Gastroesophageal sphincter (tissue), 4 donors: ENCODE measurements around the gene LLGL2. TPM values are rescaled to one million over a fixed set of nuclear protein-coding genes. Genes with fewer than 3 reads are reported as not detected.

ENCODE experiments used
- ATAC-seq: fragments of 150-250 bp; one replicate; pipeline ENCODE4 v1.9.1; 2016; ENCODE audit warnings: mild to moderate bottlenecking, moderate library complexity
- H3K27ac ChIP-seq, 4 donors: fragments of 200-600 bp; sonication (generic) in 3 of 4; 1 replicate in 3 of 4; 2 replicates in 1 of 4; pipeline ENCODE4 v1.5.1; 2016 to 2019
- H3K27me3 ChIP-seq: fragments of 200-600 bp; sonication (generic); one replicate; pipeline ENCODE4 v1.5.1; 2019
- H3K36me3 ChIP-seq, 2 donors: fragments of 200-600 bp; sonication (generic); one replicate each; pipeline ENCODE4 v1.5.1; 2019; ENCODE audit warnings: control low read depth in 1 of 2
- H3K4me1 ChIP-seq, 3 donors: fragments of 200-600 bp; sonication (generic); 1 replicate in 2 of 3; 2 replicates in 1 of 3; pipeline ENCODE4 v1.5.1; 2016 to 2019; ENCODE audit warnings: control low read depth in 2 of 3
- H3K4me3 ChIP-seq, 2 donors: fragments of 200-600 bp; sonication (generic); one replicate each; pipeline ENCODE4 v1.5.1; 2019; ENCODE audit warnings: mild to moderate bottlenecking in 1 of 2, moderate library complexity in 1 of 2
- H3K9me3 ChIP-seq, 3 donors: fragments of 200-600 bp; sonication (generic); one replicate each; pipeline ENCODE4 v1.5.1; 2017 to 2019; ENCODE audit warnings: control low read depth in 2 of 3
- EP300 ChIP-seq: sonication (generic); formaldehyde crosslinking; IDR thresholded peaks from one replicate; pipeline ENCODE4 v1.6.1; 2017; ENCODE audit warnings: antibody characterized with exemption, mild to moderate bottlenecking
- POLR2A ChIP-seq, 2 donors: fragments of 450-650 bp; IDR thresholded peaks; one replicate each; pipeline ENCODE4 v1.6.1; 2017; ENCODE audit warnings: antibody characterized with exemption in 2 of 2, mild to moderate bottlenecking in 2 of 2, moderate library complexity in 1 of 2
- POLR2AphosphoS5 ChIP-seq: sonication (generic); formaldehyde crosslinking; IDR thresholded peaks from one replicate; pipeline ENCODE4 v1.6.1; 2017; ENCODE audit warnings: antibody characterized with exemption
- WGBS, 2 donors: methylation state at CpG; one replicate each; pipeline ENCODE4 v1.1.5; 2018; ENCODE audit warnings: low coverage in 1 of 2; 5-methylcytosine and 5-hydroxymethylcytosine counted together
- total RNA-seq, 4 donors: library from RNA; depleted of rRNA; stranded (reverse); fragments of >200 nt; gene quantifications; one replicate each; pipeline ENCODE4 v1.1.0, GENCODE V29; 2016
- TF ChIP-seq, protein P1 (sequence below), 4 experiments: fragments of 200-600 bp in 2 of 4; fragments of 450-650 bp in 2 of 4; sonication (generic) in 1 of 4; IDR thresholded peaks; one replicate each; pipeline ENCODE4 v1.5.1; 2017 to 2019; ENCODE audit warnings: antibody characterized with exemption in 4 of 4, mild to moderate bottlenecking in 2 of 4, moderate library complexity in 2 of 4

The LLGL2 gene
- total RNA-seq, 4 donors from 2014 or later: 2.3 to 7.9 (median 5.8) TPM

DNA sequence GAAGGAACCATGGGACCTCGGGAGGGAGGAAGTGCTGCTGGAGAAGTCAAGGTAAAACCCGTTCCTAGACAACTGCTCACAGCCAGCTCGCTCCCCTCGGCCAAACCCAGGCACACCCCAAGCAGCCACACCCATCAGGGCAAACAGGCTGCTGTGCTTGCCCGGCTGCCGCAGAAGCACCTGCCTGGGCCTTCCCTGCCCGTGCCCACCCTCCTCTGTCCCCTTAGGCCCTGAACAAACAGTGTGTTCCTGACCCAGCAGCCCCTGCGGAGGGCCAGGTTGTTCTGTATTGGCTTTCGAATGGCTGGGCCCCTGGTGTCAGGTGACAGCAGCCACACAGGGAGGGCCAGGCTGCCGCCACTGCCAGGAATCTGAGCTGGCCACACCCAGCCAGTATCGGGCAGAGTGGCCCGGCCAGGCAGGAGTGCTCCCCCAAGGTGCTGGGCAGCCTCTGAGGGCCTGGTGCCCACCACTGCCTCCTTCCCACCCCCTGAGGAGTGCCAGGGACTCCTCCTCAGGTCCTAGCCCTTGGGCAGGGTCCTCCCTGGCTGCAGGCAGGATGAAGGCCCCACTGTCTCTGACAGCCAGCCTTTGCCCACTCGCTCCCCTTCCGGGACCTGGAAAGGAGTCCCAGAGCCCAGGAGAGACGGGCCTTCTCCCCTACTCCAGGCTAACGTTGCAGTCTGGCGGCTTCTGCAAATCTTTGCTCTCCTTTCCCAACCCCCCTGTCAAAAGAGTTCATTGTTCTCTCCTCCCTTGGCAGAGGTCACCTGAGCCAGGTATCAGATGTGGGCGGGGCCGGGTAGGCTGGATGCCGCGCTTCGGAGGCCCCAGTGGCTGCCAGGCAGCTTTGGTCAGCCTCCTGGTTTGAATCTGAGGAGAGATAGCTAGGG lies 24.0 kb downstream of the LLGL2 start:
- WGBS, 2 donors: 79% methylated on average over 7 of the region's 22 CpGs; no CpG with 5 or more reads in 1 of the 2 donors
- no peak for ATAC-seq
- Histone ChIP-seq H3K4me1 (peaks cover 0 to 6% (median 0%) of the 10 kb centered on the region in 3 donors), H3K27ac (no peak overlapping the region), H3K27me3 (no peaks in the 10 kb centered on the region), H3K36me3 (no peaks in the 10 kb centered on the region), H3K9me3 (no peaks in the 10 kb centered on the region), H3K4me3 (no peak overlapping the region)
- TF ChIP-seq EP300 (no peak), POLR2AphosphoS5 (no peak), POLR2A (IDR thresholded peaks at IDR 0.05) (no peak)
- TF ChIP-seq, protein P1, sequence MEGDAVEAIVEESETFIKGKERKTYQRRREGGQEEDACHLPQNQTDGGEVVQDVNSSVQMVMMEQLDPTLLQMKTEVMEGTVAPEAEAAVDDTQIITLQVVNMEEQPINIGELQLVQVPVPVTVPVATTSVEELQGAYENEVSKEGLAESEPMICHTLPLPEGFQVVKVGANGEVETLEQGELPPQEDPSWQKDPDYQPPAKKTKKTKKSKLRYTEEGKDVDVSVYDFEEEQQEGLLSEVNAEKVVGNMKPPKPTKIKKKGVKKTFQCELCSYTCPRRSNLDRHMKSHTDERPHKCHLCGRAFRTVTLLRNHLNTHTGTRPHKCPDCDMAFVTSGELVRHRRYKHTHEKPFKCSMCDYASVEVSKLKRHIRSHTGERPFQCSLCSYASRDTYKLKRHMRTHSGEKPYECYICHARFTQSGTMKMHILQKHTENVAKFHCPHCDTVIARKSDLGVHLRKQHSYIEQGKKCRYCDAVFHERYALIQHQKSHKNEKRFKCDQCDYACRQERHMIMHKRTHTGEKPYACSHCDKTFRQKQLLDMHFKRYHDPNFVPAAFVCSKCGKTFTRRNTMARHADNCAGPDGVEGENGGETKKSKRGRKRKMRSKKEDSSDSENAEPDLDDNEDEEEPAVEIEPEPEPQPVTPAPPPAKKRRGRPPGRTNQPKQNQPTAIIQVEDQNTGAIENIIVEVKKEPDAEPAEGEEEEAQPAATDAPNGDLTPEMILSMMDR (IDR thresholded peaks at IDR 0.05): no peak

DNA sequence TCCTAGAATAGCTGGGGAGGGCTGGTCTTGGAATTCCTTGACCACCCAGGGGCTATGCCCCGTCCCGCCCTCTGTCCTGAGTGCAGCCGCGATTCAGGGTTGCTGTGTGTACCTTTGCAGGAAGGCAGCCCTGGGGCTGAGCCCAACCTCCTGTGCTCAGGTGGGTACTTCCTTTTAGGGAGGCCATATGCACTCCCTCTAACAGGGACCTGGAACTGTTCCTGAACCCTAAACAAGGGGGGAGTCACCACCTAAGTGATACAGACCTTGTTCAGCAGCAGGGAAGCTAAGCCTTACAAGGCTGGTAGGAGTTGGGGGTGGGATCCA lies 24.6 kb downstream of the LLGL2 start:
- H3K36me3 ChIP-seq: no peaks in the 10 kb centered on the region
- H3K27me3 ChIP-seq: no peaks in the 10 kb centered on the region
- H3K27ac ChIP-seq: no peak overlapping the region
- no peaks in the 10 kb centered on the region for H3K9me3 ChIP-seq
- WGBS, 2 donors: no CpG with 5 or more reads among the region's 4 CpGs
- peaks cover 0 to 6% (median 0%) of the 10 kb centered on the region in 3 donors for H3K4me1 ChIP-seq
- TF ChIP-seq POLR2AphosphoS5 (no peak), EP300 (no peak), POLR2A (IDR thresholded peaks at IDR 0.05) (no peak)
- TF ChIP-seq, protein P1 (IDR thresholded peaks at IDR 0.05): no peak
- no peak for ATAC-seq
- no peak overlapping the region for H3K4me3 ChIP-seq

DNA sequence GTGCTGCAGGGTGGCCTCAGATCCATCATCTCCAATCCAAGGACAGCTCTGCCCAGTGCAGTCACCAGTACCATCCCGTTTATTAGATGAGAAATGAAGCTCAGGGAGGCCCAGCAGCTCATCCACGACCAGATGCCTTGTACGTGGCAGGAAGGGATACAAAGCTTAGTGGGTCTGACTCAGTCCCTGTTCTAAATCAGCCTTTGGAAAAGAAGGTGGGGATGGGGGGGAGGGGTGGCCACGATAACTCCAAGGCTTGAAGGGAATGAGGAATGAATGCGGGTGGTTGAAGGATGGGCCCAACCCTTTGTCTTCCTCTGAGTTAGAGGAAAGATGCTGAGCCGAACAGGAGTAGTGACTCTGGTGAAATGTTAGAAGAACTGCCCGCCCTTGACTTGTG lies 25.8 kb downstream of the LLGL2 start:
- H3K27me3 ChIP-seq: no peaks in the 10 kb centered on the region
- H3K36me3 ChIP-seq: no peaks in the 10 kb centered on the region
- ATAC-seq: no peak
- H3K4me1 ChIP-seq: peaks cover 0 to 6% (median 0%) of the 10 kb centered on the region in 3 donors
- no peak overlapping the region for H3K4me3 ChIP-seq
- WGBS, 2 donors: 69 to 100% methylated on average over 2 to 3 of the region's 7 CpGs
- no peak overlapping the region for H3K27ac ChIP-seq
- H3K9me3 ChIP-seq: no peaks in the 10 kb centered on the region
- no peak for TF ChIP-seq POLR2A (IDR thresholded peaks at IDR 0.05)

DNA sequence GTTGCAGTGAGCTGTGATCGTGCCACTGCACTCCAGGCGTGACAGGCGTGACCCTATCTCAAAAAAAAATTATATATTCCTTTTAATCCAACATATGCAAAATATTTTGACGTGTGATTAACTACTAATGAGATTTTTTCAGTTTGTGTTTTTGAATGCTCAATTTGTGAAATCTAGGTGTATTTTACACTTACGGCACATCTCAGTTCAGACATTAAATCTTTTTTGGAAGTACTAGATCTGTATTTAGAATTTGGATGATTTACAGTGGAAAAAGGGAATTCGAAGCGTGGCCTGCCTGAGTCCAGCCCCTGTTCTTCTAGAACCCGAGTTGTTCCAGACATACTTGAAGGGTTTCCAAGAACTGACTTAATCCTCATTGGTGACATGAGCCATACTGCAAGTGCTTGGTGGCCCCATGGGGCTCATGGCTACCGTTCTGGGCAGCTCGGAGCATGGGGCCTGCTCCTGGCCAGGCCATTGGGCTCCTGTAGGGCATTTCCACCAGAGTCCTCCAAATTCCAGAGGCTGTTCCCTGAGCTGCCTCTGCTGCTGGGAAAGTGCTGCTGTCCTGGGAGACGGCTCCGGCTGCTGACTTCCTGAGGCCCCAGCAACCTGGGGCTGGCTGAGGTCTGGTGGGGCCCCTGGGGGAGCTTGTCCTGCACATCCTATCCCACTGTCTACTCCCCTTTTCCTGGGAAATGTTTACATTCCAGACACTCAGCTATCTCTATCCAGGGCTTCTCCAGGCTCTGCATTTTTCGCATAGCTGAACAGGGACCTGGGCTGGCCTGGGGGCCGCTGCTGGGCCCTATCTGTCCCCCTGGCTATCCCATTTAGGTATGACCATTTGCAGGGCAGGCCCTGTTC lies 27.2 kb downstream of the LLGL2 start:
- WGBS, 2 donors: 79 to 84% methylated on average over 8 to 9 of the region's 14 CpGs
- Histone ChIP-seq H3K27me3 (no peaks in the 10 kb centered on the region), H3K9me3 (no peaks in the 10 kb centered on the region), H3K27ac (no peak overlapping the region), H3K4me3 (no peak overlapping the region), H3K36me3 (no peaks in the 10 kb centered on the region), H3K4me1 (peaks cover 0 to 12% (median 0%) of the 10 kb centered on the region in 3 donors)
- TF ChIP-seq, protein P1 (IDR thresholded peaks at IDR 0.05): no peak
- TF ChIP-seq POLR2AphosphoS5: no peak
- no peak for TF ChIP-seq POLR2A (IDR thresholded peaks at IDR 0.05)
- TF ChIP-seq EP300: no peak
- peak; percentile 8 for ATAC-seq

DNA sequence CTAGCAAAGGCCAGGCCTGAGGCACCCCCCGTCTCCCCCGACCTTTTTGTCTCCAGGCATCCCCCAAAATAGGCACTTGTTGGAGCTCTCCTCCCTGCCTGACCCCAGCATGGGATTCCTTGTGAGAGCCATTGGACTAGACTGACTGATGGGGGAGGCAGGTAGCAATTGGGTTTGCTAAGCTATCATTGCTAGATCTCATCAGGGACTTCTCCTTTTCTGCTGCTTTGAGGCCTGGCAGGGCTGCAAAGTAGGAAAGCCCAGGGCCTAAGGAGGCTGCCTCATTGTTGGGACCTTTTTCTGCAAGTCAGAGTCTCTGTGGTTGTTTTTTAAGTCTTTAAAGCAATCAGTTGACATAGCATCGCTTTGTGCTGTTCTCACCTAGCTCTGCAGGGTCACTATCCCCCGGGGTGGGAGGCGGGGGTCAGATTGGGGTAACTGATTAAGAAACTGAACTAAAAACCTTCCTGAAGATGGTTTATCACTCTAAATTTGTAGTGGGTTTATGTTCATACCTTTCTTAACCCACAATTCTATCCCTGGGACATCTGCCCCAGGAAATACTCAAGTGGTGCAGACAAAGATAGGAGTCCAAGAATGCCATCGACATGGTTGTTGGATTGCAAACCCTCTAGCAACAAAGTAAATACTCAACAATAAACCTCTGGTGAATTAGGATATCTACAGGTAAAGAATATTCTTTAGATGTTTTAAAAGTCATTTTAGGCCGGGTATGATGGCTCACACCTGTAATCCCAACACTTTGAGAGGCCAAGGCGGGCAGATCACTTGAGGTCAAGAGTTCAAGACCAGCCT lies 28.0 kb downstream of the LLGL2 start:
- WGBS, 2 donors: 75 to 95% methylated on average over 3 to 8 of the region's 8 CpGs
- ATAC-seq: no peak
- H3K27me3 ChIP-seq: no peaks in the 10 kb centered on the region
- H3K9me3 ChIP-seq: no peaks in the 10 kb centered on the region
- H3K27ac ChIP-seq: no peak overlapping the region
- H3K36me3 ChIP-seq: no peaks in the 10 kb centered on the region
- no peak for TF ChIP-seq POLR2A (IDR thresholded peaks at IDR 0.05)
- TF ChIP-seq POLR2AphosphoS5: no peak
- TF ChIP-seq, protein P1 (IDR thresholded peaks at IDR 0.05): no peak
- no peak for TF ChIP-seq EP300
- H3K4me3 ChIP-seq: no peak overlapping the region
- H3K4me1 ChIP-seq: peaks cover 0 to 12% (median 0%) of the 10 kb centered on the region in 3 donors
